WERI-Rb-1 (cell line): ENCODE measurements around the gene LRSAM1.
A peak's percentile ranks its signal among the peaks of the same experiment; 100 is the strongest.

Experiments
- DNase-seq: peaks from one replicate; pipeline ENCODE4 v3.0.0-alpha.2; 2020
- H3K27ac ChIP-seq: fragments of 250-450 bp; sonication (Bioruptor Pico); 2 replicates; pipeline ENCODE4 v1.5.1; 2020; ENCODE audit warnings: mild to moderate bottlenecking, moderate library complexity
- H3K27me3 ChIP-seq: fragments of 250-450 bp; sonication (Bioruptor Pico); 2 replicates; pipeline ENCODE4 v1.5.1; 2021; ENCODE audit warnings: mild to moderate bottlenecking, low read depth, moderate library complexity; ENCODE audit not compliant: insufficient read depth, severe bottlenecking
- H3K36me3 ChIP-seq: fragments of 250-450 bp; sonication (Bioruptor Pico); 2 replicates; pipeline ENCODE4 v1.5.1; 2020; ENCODE audit warnings: mild to moderate bottlenecking, moderate library complexity
- H3K4me3 ChIP-seq: 2 replicates; pipeline ENCODE4 v1.5.1; 2011; ENCODE audit warnings: low read depth, mild to moderate bottlenecking, control low read depth, low read length
- H3K9me3 ChIP-seq: fragments of 250-450 bp; sonication (Bioruptor Pico); 2 replicates; pipeline ENCODE4 v1.5.1; 2021; ENCODE audit warnings: mild to moderate bottlenecking, moderate library complexity; ENCODE audit not compliant: severe bottlenecking
- CTCF ChIP-seq: IDR thresholded peaks from 2 replicates; pipeline ENCODE4 v1.5.1; 2011; ENCODE audit warnings: low read depth, mild to moderate bottlenecking, control low read depth, inconsistent platforms, low read length

Gene LRSAM1

GRCh38 chr9:127509261-127509954 lies 58.1 kb downstream of the LRSAM1 start:
- no peak for DNase-seq
- no peak for TF ChIP-seq CTCF
- Histone ChIP-seq H3K36me3 (peaks cover 67% of the 10 kb centered on the region), H3K9me3 (no peaks in the 10 kb centered on the region), H3K27ac (0 out of 2 replicates have a peak overlapping the region, but pooled peaks have one; percentile 14), H3K27me3 (no peaks in the 10 kb centered on the region), H3K4me3 (no peak overlapping the region)

- no peak for DNase-seq
- no peak for TF ChIP-seq CTCF
Observed at GRCh38 chr9:127509955-127510299, 58.6 kb downstream of the LRSAM1 start.

DNA sequence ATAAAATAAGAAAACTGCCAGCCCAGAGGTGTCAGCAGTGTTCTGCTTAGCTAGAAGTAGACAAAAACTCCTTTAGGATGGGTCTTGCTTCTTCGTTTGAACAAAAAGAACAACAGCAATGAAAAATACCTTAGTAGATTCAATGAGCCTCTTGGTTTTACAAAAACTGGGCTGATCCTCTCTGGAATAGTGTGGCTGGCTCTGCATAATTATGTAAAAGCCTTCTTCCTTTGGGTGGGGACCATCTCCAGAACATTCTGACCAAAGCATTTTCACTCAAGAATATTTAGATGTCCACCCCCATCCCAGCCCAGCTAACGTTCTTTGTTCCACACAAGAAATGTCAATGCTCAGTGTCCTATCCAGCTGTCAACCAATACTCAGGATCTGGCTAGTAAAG lies 63.2 kb downstream of the LRSAM1 start:
- Histone ChIP-seq H3K36me3 (peaks cover 72% of the 10 kb centered on the region), H3K27ac (no peak overlapping the region), H3K27me3 (no peaks in the 10 kb centered on the region), H3K4me3 (no peak overlapping the region), H3K9me3 (no peaks in the 10 kb centered on the region)
- no peak for TF ChIP-seq CTCF
- DNase-seq, result no peak

More at GRCh38 chr9:127509955-127510299, 58.6 kb downstream of the LRSAM1 start:
- Histone ChIP-seq H3K36me3 (peaks cover 67% of the 10 kb centered on the region), H3K4me3 (no peak overlapping the region), H3K27me3 (no peaks in the 10 kb centered on the region), H3K9me3 (no peaks in the 10 kb centered on the region), H3K27ac (no peak overlapping the region)

DNA sequence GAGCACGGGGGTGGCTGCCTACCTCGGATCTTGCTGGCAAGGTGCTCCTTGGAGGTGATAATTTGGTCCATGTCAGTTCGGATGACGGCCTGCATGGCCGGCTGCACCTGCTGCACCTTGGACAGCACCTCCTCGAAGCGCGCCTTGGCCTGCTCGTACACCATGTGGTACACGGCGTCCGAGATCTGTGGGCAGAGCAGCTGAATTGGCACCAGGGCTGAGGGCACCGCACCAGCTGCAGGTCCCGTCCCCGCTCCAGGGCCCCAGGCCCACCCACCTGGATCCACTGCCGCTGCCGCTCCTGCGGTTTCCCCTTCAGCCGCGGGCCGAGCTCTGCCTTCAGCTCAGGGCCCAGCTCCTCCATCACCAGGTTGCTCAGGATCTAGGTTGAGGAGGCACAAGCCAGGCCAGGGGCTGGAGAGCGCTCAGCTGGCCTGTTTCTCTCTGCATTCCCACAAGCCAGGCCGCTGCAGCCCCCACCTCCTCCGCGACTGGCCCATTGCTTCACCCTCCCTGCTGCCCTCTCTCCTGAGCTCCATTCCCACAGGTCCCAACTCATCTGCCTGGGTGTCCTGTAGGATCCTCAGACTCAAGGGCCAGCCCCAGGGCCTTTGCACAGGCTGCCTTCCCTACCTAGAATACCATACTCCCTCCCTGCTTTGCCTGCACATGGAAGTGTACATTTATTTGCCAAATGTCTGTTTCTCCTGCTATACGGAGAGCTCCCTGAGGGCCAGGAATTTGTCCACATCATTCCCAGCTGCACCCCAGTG lies 65.7 kb downstream of the LRSAM1 start:
- H3K4me3 ChIP-seq, result no peak overlapping the region

DNA sequence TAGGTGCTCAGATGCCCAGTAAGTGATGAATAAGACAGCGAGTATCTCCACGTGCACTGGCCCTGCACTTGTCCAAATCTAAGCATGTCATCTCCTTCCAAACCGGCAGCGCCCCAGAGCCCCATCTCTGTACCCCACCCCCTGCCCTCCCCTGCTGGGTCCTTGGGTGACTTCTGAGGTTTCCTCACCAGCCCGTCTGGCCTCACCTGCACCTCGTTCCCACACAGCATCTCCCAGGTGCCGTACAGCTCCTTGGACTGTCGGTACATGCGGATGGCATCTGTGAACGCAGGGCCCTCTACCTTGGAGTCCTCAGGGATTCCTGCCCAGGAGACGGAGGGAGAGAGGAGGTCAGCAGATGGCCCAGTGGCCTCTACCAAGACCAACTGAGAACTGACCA lies 66.3 kb downstream of the LRSAM1 start:
- peaks cover 1% of the 10 kb centered on the region for H3K9me3 ChIP-seq
- H3K27ac ChIP-seq, result no peak overlapping the region
- no peaks in the 10 kb centered on the region for H3K27me3 ChIP-seq
- H3K4me3 ChIP-seq, result no peak overlapping the region
- TF ChIP-seq CTCF, result no peak
- no peak for DNase-seq
- peaks cover 85% of the 10 kb centered on the region for H3K36me3 ChIP-seq

More for the DNA sequence above, 65.7 kb downstream of the LRSAM1 start:
- peaks cover 83% of the 10 kb centered on the region for H3K36me3 ChIP-seq
- no peaks in the 10 kb centered on the region for H3K9me3 ChIP-seq
- TF ChIP-seq CTCF, result no peak
- H3K27ac ChIP-seq, result no peak overlapping the region
- DNase-seq, result no peak
- H3K27me3 ChIP-seq, result no peaks in the 10 kb centered on the region
